ENCODE results near the gene PPIP5K2. TPM values are rescaled to one million over a fixed set of nuclear protein-coding genes. Genes with fewer than 3 reads are reported as not detected.
"Not testable (repeated sequence)": the region's sequence is repeated elsewhere in the genome, so short reads cannot be mapped to it uniquely, and the experiment has no call there.

The PPIP5K2 gene
- total RNA-seq, 1 donor from 2014 or later: 108 TPM

DNA sequence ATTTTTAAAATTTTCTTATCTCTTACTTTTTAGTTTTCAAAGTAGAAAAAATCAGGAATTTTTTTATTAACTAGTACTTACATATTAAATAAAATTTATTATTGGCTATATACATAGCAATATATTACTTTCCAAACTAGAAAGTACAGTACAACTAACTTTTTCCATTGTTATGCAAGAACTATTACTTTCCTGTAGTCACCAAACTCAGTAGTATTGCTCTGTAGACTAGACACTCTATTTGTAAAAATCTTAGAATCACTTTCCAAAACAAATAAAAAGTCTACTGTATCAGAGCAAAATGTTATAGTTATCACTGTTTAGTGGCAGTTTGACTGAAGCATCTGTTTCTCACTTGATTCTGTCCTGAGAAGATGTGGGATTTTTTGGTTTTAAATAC is 83.1 kb downstream of the PPIP5K2 start:
- Histone ChIP-seq H2AFZ (replicated peaks) (no peak overlapping the region), H3K4me1 (no peaks in the 10 kb centered on the region), H3K36me3 (peaks cover 12% of the 10 kb centered on the region), H3K4me3 (no peak overlapping the region), H3F3A (ENCODE audit: low read depth) (no peaks in the 10 kb centered on the region), H4K20me1 (ENCODE audit: low read depth) (no peaks in the 10 kb centered on the region), H3K79me2 (ENCODE audit: low read depth) (no peaks in the 10 kb centered on the region), H3K27me3 (no peaks in the 10 kb centered on the region), H3K9me3 (ENCODE audit: low read depth) (no peaks in the 10 kb centered on the region), H3K27ac (no peak overlapping the region), H3K4me2 (no peak overlapping the region), H3K9ac (no peak overlapping the region)
- peaks cover 9% of the 10 kb centered on the region for H3K36me3 Mint-ChIP-seq
- H3K27ac Mint-ChIP-seq: no peak overlapping the region
- no peak for TF ChIP-seq EZH2 (IDR thresholded peaks at IDR 0.05)
- TF ChIP-seq EZH2phosphoT487 (IDR thresholded peaks at IDR 0.05): no peak
- TF ChIP-seq, protein P1, sequence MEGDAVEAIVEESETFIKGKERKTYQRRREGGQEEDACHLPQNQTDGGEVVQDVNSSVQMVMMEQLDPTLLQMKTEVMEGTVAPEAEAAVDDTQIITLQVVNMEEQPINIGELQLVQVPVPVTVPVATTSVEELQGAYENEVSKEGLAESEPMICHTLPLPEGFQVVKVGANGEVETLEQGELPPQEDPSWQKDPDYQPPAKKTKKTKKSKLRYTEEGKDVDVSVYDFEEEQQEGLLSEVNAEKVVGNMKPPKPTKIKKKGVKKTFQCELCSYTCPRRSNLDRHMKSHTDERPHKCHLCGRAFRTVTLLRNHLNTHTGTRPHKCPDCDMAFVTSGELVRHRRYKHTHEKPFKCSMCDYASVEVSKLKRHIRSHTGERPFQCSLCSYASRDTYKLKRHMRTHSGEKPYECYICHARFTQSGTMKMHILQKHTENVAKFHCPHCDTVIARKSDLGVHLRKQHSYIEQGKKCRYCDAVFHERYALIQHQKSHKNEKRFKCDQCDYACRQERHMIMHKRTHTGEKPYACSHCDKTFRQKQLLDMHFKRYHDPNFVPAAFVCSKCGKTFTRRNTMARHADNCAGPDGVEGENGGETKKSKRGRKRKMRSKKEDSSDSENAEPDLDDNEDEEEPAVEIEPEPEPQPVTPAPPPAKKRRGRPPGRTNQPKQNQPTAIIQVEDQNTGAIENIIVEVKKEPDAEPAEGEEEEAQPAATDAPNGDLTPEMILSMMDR (IDR thresholded peaks at IDR 0.05): no peak
- no peaks in the 10 kb centered on the region for H3K9me3 Mint-ChIP-seq
- no peak overlapping the region for H3K4me3 Mint-ChIP-seq
- peaks cover 14% of the 10 kb centered on the region for H3K4me1 Mint-ChIP-seq
- H3K27me3 Mint-ChIP-seq (ENCODE audit: insufficient read depth, low read depth): no peaks in the 10 kb centered on the region
- no peak for DNase-seq (ENCODE audit: low spot score)

DNA sequence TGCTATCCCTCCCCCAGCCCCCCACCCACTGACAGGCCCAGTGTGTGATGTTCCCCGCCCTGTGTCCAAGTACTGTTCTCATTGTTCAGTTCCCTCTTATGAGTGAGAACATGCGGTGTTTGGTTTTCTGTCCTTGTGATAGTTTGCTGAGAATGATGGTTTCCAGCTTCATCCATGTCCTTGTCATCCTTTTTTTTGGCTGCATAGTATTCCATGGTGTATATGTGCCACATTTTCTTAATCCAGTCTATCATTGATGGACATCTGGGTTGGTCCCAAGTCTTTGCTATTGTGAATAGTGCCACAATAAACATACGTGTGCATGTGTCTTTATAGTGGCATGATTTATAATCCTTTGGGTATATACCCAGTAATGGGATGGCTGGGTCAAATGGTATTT is 84.9 kb downstream of the PPIP5K2 start:
- not testable (repeated sequence) for H3K79me2 ChIP-seq (ENCODE audit: low read depth); H3K9me3 Mint-ChIP-seq; H3K4me3 ChIP-seq; H3K4me1 ChIP-seq; H2AFZ ChIP-seq (replicated peaks); H3K27ac Mint-ChIP-seq; H4K20me1 ChIP-seq (ENCODE audit: low read depth); H3K36me3 Mint-ChIP-seq; H3F3A ChIP-seq (ENCODE audit: low read depth); H3K4me2 ChIP-seq; H3K9me3 ChIP-seq (ENCODE audit: low read depth); H3K27me3 Mint-ChIP-seq (ENCODE audit: insufficient read depth, low read depth); H3K9ac ChIP-seq; H3K4me3 Mint-ChIP-seq; DNase-seq (ENCODE audit: low spot score); H3K27ac ChIP-seq; H3K27me3 ChIP-seq
- peaks cover 12% of the 10 kb centered on the region for H3K36me3 ChIP-seq
- peaks cover 14% of the 10 kb centered on the region for H3K4me1 Mint-ChIP-seq

DNA sequence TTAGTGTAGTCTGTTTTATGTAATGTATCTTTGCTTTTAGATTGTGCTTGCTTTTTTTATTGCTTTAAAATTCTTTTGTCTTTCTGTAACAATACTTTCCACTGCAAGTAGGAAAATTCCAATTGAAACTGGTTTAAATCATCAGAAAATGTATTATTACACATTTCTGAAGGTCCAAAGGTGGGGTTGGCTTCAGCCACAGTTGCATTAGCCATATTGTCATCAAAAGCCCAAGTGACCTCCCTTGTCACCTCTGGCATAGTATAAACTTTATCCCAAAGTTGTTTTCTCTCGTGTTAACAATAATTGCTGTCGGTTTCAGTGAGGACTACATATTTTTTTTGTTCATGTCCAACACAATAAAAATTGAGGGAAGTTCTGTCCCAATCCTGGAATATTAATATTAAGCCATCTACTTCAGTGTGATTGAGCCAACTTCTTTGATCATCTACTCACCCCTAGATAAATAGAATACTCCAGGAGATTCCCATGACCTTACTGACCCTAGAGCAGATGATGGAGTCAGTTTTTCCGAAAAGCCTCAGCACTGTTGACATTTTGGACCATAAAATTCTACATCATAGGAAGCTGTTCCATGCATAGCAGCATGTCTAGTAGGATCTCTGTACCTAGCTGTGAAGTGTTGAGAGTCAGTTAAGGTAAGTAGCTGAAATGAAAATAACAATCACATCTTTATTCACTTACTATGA is 86.0 kb downstream of the PPIP5K2 start:
- TF ChIP-seq EZH2 (IDR thresholded peaks at IDR 0.05) (no peak), EZH2phosphoT487 (IDR thresholded peaks at IDR 0.05) (no peak)
- TF ChIP-seq, protein P1 (IDR thresholded peaks at IDR 0.05): no peak
- H3F3A ChIP-seq (ENCODE audit: low read depth): no peaks in the 10 kb centered on the region
- Mint-ChIP-seq H3K4me1 (peaks cover 10% of the 10 kb centered on the region), H3K9me3 (no peaks in the 10 kb centered on the region), H3K4me3 (no peak overlapping the region), H3K27ac (no peak overlapping the region), H3K36me3 (peaks cover 5% of the 10 kb centered on the region), H3K27me3 (ENCODE audit: insufficient read depth, low read depth) (no peaks in the 10 kb centered on the region)
- H3K4me3 ChIP-seq: no peak overlapping the region
- H3K4me2 ChIP-seq: no peak overlapping the region
- H3K4me1 ChIP-seq: no peaks in the 10 kb centered on the region
- no peak for DNase-seq (ENCODE audit: low spot score)
- no peak overlapping the region for H2AFZ ChIP-seq (replicated peaks)
- no peaks in the 10 kb centered on the region for H3K9me3 ChIP-seq (ENCODE audit: low read depth)
- no peaks in the 10 kb centered on the region for H3K27me3 ChIP-seq
- no peaks in the 10 kb centered on the region for H4K20me1 ChIP-seq (ENCODE audit: low read depth)
- no peaks in the 10 kb centered on the region for H3K79me2 ChIP-seq (ENCODE audit: low read depth)
- H3K36me3 ChIP-seq: peaks cover 12% of the 10 kb centered on the region
- no peak overlapping the region for H3K27ac ChIP-seq
- no peak overlapping the region for H3K9ac ChIP-seq

DNA sequence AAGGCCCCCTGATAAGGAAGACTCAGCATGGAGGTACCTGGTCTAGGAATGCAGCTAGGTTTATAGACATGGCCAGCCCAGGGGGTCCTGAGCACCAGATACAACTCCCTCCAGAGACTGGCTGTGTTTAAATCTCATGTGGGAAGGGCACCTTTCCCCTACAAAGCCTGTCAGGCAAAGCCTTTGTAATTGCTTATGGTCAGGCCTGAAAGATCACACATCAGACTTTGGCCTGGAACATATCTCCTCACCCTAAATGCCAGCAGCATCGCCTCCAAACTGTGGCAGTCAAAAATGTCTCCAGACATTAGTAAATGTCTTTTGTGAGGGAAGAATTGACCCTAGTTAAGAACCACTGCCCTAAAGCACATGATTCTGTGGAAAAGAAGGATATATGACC is 86.9 kb downstream of the PPIP5K2 start:
- H3K4me3 ChIP-seq: no peak overlapping the region
- no peak overlapping the region for H3K27ac ChIP-seq
- peaks cover 4% of the 10 kb centered on the region for H3K36me3 ChIP-seq
- DNase-seq (ENCODE audit: low spot score): no peak
- no peaks in the 10 kb centered on the region for H3K27me3 ChIP-seq
- no peaks in the 10 kb centered on the region for H4K20me1 ChIP-seq (ENCODE audit: low read depth)
- Mint-ChIP-seq H3K4me3 (no peak overlapping the region), H3K27me3 (ENCODE audit: insufficient read depth, low read depth) (no peaks in the 10 kb centered on the region), H3K9me3 (no peaks in the 10 kb centered on the region), H3K27ac (no peak overlapping the region), H3K36me3 (peaks cover 5% of the 10 kb centered on the region), H3K4me1 (peaks cover 2% of the 10 kb centered on the region)
- H3K79me2 ChIP-seq (ENCODE audit: low read depth): no peaks in the 10 kb centered on the region
- no peak overlapping the region for H3K4me2 ChIP-seq
- H3K4me1 ChIP-seq: no peaks in the 10 kb centered on the region
- H2AFZ ChIP-seq (replicated peaks): no peak overlapping the region
- no peak for TF ChIP-seq EZH2 (IDR thresholded peaks at IDR 0.05)
- TF ChIP-seq, protein P1 (IDR thresholded peaks at IDR 0.05): no peak
- no peak for TF ChIP-seq EZH2phosphoT487 (IDR thresholded peaks at IDR 0.05)
- H3K9me3 ChIP-seq (ENCODE audit: low read depth): no peaks in the 10 kb centered on the region
- no peaks in the 10 kb centered on the region for H3F3A ChIP-seq (ENCODE audit: low read depth)
- no peak overlapping the region for H3K9ac ChIP-seq

Measured in neural progenitor cell (in vitro differentiated cells).